Activated naive CD4-positive, alpha-beta T cell treated with anti-CD3 and anti-CD28 coated beads, Interleukin-2, amount 50 U/mL, for 24 hours (primary cell): ENCODE results near the gene ACSL4.
A peak's percentile ranks its signal among the peaks of the same experiment; 100 is the strongest.

Experiments
- H3K27ac Mint-ChIP-seq: one replicate; pipeline ENCODE4 v1.8.0; 2021; ENCODE audit warnings: mild to moderate bottlenecking, mixed read lengths
- H3K27me3 Mint-ChIP-seq: one replicate; pipeline ENCODE4 v1.8.0; 2021; ENCODE audit warnings: mixed read lengths
- H3K36me3 Mint-ChIP-seq: one replicate; pipeline ENCODE4 v1.8.0; 2021; ENCODE audit warnings: mixed read lengths
- H3K4me1 Mint-ChIP-seq: one replicate; pipeline ENCODE4 v1.8.0; 2021; ENCODE audit warnings: mixed read lengths
- H3K4me3 Mint-ChIP-seq: one replicate; pipeline ENCODE4 v1.8.0; 2021; ENCODE audit warnings: mild to moderate bottlenecking, mixed read lengths
- H3K9me3 Mint-ChIP-seq: one replicate; pipeline ENCODE4 v1.8.0; 2021; ENCODE audit warnings: mixed read lengths

The ACSL4 gene

GRCh38 chrX:109732807-109733612 is at the start of gene ACSL4:
TSS of gene ACSL4 (minus strand) at chrX:109733257. CDS start at chrX:109683363, 49,894 bp downstream.
- Mint-ChIP-seq H3K27ac (peak within 1 kb of the TSS; percentile 100), H3K27me3 (no peaks in the 10 kb centered on the region), H3K9me3 (no peaks in the 10 kb centered on the region), H3K4me3 (peak within 1 kb of the TSS; percentile 99), H3K4me1 (peaks cover 34% of the 10 kb centered on the region), H3K36me3 (peaks cover 7% of the 10 kb centered on the region)

GRCh38 chrX:109777749-109778148 is 44.7 kb upstream of the ACSL4 start:
- H3K27ac Mint-ChIP-seq = no peak overlapping the region
- peaks cover 3% of the 10 kb centered on the region for H3K4me1 Mint-ChIP-seq
- H3K27me3 Mint-ChIP-seq = no peaks in the 10 kb centered on the region
- no peaks in the 10 kb centered on the region for H3K36me3 Mint-ChIP-seq
- no peaks in the 10 kb centered on the region for H3K9me3 Mint-ChIP-seq
- H3K4me3 Mint-ChIP-seq = no peak overlapping the region

DNA sequence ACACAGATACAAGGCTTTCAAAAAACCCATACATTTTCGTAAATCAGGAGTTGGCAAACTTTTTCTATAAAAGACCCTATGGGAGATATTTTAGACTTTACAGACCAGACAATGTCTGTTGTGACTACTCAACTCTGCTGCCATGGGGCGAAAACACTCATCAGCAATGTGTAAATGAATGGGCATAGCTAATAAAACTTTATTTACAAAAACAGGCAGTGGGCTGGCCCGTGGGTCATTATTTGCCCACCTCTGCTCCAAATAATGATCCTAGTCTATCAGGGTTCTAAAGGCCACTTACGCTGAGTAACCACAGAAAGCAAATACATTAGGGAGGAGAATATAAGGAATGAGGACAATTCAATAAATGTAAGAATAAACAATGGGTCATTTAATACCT is 43.9 kb upstream of the ACSL4 start:
- H3K4me3 Mint-ChIP-seq = no peak overlapping the region
- no peaks in the 10 kb centered on the region for H3K36me3 Mint-ChIP-seq
- no peak overlapping the region for H3K27ac Mint-ChIP-seq
- no peaks in the 10 kb centered on the region for H3K27me3 Mint-ChIP-seq
- H3K4me1 Mint-ChIP-seq = no peaks in the 10 kb centered on the region
- no peaks in the 10 kb centered on the region for H3K9me3 Mint-ChIP-seq

DNA sequence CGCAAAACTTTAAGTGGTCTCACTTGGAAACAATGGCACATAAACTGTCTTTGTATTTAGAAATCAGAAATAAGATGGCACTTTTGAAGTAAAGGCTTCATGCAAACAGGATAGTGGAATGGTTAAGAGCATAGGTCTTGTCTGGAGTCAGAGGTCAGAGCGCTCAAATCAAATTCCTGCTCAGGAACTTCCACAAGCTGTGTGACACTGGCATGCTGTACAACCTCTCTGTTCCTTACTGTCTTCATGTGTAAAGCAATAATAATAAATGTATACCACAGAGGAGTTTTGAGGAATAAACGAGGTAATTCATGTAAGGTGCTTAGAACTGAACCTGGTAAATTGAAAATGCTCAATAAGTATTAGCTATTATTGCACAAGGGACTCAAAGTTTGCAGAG is 43.4 kb upstream of the ACSL4 start:
- H3K27me3 Mint-ChIP-seq = no peaks in the 10 kb centered on the region
- H3K4me3 Mint-ChIP-seq = no peak overlapping the region
- H3K36me3 Mint-ChIP-seq = no peaks in the 10 kb centered on the region
- H3K27ac Mint-ChIP-seq = no peak overlapping the region
- no peaks in the 10 kb centered on the region for H3K9me3 Mint-ChIP-seq
- H3K4me1 Mint-ChIP-seq = no peaks in the 10 kb centered on the region

- H3K27ac Mint-ChIP-seq = no peak overlapping the region
- H3K4me3 Mint-ChIP-seq = no peak overlapping the region
- H3K27me3 Mint-ChIP-seq = no peaks in the 10 kb centered on the region
- no peaks in the 10 kb centered on the region for H3K36me3 Mint-ChIP-seq
- no peaks in the 10 kb centered on the region for H3K4me1 Mint-ChIP-seq
- H3K9me3 Mint-ChIP-seq = no peaks in the 10 kb centered on the region
These were observed 42.3 kb upstream of the ACSL4 start for GRCh38 chrX:109775386-109775785.

DNA sequence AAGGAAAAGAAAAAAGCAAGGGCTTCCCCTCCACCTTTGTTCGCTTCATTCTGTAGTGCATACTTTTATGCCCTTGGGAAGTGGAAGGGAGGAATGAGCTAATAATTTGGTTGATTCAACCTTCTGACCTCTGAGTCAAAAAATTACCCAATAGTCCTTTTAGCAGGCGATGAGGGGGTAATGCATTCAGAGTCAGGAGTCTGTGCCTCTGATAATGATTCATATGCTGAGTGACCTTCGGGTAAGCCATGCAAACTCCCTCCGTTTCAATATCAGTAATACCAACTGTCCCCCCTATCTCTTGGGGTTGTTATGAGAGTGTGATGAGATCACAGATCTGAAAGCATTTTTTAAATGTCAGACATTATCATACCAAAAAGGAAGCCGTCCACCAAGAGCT is 41.6 kb upstream of the ACSL4 start:
- Mint-ChIP-seq H3K27ac (no peak overlapping the region), H3K4me3 (no peak overlapping the region), H3K9me3 (no peaks in the 10 kb centered on the region), H3K36me3 (no peaks in the 10 kb centered on the region), H3K4me1 (no peaks in the 10 kb centered on the region), H3K27me3 (no peaks in the 10 kb centered on the region)

GRCh38 chrX:109774136-109774535 is 41.1 kb upstream of the ACSL4 start:
- Mint-ChIP-seq H3K27me3 (no peaks in the 10 kb centered on the region), H3K4me3 (no peak overlapping the region)

GRCh38 chrX:109773374-109773773 is 40.3 kb upstream of the ACSL4 start:
- no peaks in the 10 kb centered on the region for H3K9me3 Mint-ChIP-seq
- H3K4me3 Mint-ChIP-seq = no peak overlapping the region
- no peak overlapping the region for H3K27ac Mint-ChIP-seq
- no peaks in the 10 kb centered on the region for H3K27me3 Mint-ChIP-seq
- no peaks in the 10 kb centered on the region for H3K36me3 Mint-ChIP-seq
- no peaks in the 10 kb centered on the region for H3K4me1 Mint-ChIP-seq

More at GRCh38 chrX:109774136-109774535, 41.1 kb upstream of the ACSL4 start:
- no peaks in the 10 kb centered on the region for H3K36me3 Mint-ChIP-seq
- H3K9me3 Mint-ChIP-seq = no peaks in the 10 kb centered on the region
- no peak overlapping the region for H3K27ac Mint-ChIP-seq
- H3K4me1 Mint-ChIP-seq = no peaks in the 10 kb centered on the region

DNA sequence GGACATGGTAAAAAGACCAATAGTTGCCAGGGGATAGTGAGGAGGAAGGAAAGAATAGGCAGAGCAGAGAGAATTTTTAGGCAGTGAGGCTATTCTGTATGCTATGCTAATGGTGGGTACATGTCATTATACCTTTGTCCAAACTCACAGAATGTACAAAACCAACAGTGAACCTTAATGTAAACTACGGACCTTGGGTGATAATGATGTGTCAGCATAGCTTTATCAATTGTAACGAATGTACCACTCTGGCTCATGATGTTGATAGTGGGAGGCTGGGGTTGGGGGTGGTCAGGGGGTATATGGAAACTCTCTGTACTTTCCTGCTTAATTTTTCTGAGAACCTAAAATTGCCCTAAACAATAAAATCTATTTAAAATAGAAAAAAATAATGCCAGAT is 37.7 kb upstream of the ACSL4 start:
- Mint-ChIP-seq H3K27me3 (no peaks in the 10 kb centered on the region), H3K4me1 (no peaks in the 10 kb centered on the region), H3K27ac (no peak overlapping the region), H3K4me3 (no peak overlapping the region), H3K9me3 (no peaks in the 10 kb centered on the region), H3K36me3 (no peaks in the 10 kb centered on the region)

DNA sequence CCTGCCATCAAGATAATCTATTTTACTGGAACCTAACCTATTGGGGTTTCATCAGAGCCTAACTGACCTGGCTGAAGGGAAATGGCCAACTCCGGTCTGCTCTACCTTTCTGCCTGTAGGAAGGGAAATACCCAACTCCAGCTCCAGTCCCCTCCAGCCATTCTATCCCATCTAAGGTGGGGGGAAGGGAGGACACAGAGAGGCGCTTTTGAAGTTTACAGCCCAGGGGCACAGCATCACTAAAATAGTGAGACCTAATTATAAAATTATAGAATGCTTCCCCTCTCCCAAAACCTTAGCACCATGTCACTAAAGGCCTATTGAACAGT is 27.8 kb upstream of the ACSL4 start:
- Mint-ChIP-seq H3K4me3 (no peak overlapping the region), H3K4me1 (peaks cover 5% of the 10 kb centered on the region), H3K36me3 (no peaks in the 10 kb centered on the region), H3K27ac (no peak overlapping the region), H3K27me3 (peaks cover 3% of the 10 kb centered on the region), H3K9me3 (no peaks in the 10 kb centered on the region)

DNA sequence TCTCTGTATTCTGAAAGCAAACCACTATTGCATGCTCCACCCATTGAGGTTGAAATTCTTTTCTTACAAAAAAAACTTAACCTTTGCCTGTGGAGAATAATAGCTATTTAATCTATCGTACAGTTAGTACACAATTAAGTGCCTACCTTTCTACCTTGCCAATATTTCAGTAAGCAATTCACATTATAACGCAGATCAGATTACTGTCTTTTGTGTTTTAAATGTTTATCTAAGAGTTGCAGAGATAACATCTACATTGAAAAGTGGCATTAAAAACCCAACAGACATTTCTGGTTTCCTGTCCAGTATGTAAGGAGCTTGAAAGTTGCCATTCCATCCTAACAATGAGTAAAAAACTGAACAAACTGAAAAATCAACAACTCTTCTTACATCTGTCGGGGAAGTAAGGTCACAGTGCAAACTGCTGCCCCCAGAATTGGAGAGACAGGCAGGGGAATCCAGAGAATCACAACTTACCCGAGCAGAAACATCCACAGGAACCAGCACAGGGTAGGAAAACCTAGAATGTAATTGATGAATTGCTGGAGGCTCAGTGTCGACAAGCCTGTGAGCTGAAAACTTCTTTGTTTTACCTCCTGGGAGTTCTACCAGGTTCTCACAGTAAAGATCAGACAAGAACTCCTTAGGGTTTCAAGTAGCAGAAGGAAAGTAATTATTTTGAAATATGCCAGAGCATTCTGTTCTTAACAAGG is 27.3 kb upstream of the ACSL4 start:
- no peak overlapping the region for H3K27ac Mint-ChIP-seq
- peaks cover 1% of the 10 kb centered on the region for H3K36me3 Mint-ChIP-seq
- H3K27me3 Mint-ChIP-seq = peaks cover 3% of the 10 kb centered on the region
- H3K4me3 Mint-ChIP-seq = no peak overlapping the region
- H3K4me1 Mint-ChIP-seq = peaks cover 5% of the 10 kb centered on the region
- H3K9me3 Mint-ChIP-seq = peaks cover 4% of the 10 kb centered on the region

GRCh38 chrX:109753256-109753655 is 20.2 kb upstream of the ACSL4 start:
- no peak overlapping the region for H3K4me3 Mint-ChIP-seq
- H3K27ac Mint-ChIP-seq = no peak overlapping the region
- H3K36me3 Mint-ChIP-seq = peaks cover 8% of the 10 kb centered on the region
- H3K27me3 Mint-ChIP-seq = peaks cover 1% of the 10 kb centered on the region
- peaks cover 12% of the 10 kb centered on the region for H3K9me3 Mint-ChIP-seq
- H3K4me1 Mint-ChIP-seq = no peaks in the 10 kb centered on the region

DNA sequence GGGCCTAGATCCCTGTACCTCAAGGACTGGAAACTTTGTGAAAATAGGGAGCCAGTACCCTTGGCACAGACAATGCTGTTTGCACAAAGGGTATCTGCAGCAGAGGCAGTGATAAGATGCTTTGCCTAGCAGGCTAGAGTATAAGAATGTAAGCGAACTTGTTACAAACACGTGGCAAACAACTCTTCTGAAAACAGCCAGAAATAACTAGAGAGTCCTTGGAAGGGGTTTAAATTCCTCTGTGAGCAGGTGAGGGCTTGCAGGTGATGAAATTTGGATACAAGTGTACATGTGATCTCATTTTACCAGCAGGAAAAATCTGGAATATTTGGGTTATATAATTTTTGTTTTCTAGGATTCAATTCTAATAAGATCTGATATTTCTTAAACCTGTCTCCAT is 18.6 kb upstream of the ACSL4 start:
- no peak overlapping the region for H3K27ac Mint-ChIP-seq
- peaks cover 8% of the 10 kb centered on the region for H3K36me3 Mint-ChIP-seq
- peaks cover 1% of the 10 kb centered on the region for H3K27me3 Mint-ChIP-seq
- no peak overlapping the region for H3K4me3 Mint-ChIP-seq
- peaks cover 12% of the 10 kb centered on the region for H3K9me3 Mint-ChIP-seq
- H3K4me1 Mint-ChIP-seq = no peaks in the 10 kb centered on the region

GRCh38 chrX:109749207-109749606 is 16.1 kb upstream of the ACSL4 start:
- H3K36me3 Mint-ChIP-seq = peaks cover under 1% of the 10 kb centered on the region
- no peak overlapping the region for H3K4me3 Mint-ChIP-seq
- no peak overlapping the region for H3K27ac Mint-ChIP-seq
- no peaks in the 10 kb centered on the region for H3K9me3 Mint-ChIP-seq
- no peaks in the 10 kb centered on the region for H3K4me1 Mint-ChIP-seq
- no peaks in the 10 kb centered on the region for H3K27me3 Mint-ChIP-seq

GRCh38 chrX:109747681-109748080 is 14.6 kb upstream of the ACSL4 start:
- Mint-ChIP-seq H3K27ac (no peak overlapping the region), H3K27me3 (no peaks in the 10 kb centered on the region), H3K4me1 (no peaks in the 10 kb centered on the region), H3K36me3 (no peaks in the 10 kb centered on the region), H3K4me3 (no peak overlapping the region), H3K9me3 (no peaks in the 10 kb centered on the region)

DNA sequence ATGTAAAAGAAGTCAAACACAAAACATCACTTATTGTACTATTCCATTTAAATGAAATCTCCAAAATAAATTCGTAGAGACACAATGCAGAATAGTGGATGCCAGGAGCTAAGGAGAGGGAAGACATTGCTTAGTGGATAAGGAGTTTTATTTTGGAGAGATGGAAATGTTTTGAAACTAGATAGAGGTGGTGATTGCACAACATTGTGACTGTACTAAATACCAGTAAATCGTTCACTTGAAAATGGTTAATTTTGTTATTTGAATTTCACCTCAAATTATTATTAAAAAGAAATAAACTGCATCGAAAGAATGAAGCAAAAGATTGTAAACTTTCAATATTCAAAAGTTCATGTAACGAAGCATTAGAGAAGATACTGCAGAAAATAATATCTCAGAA is 9.7 kb upstream of the ACSL4 start:
- Mint-ChIP-seq H3K9me3 (no peaks in the 10 kb centered on the region), H3K4me3 (no peak overlapping the region), H3K36me3 (no peaks in the 10 kb centered on the region), H3K4me1 (no peaks in the 10 kb centered on the region), H3K27ac (no peak overlapping the region), H3K27me3 (no peaks in the 10 kb centered on the region)
